HG02840 (cell line): Measurements from ENCODE around the gene FBLIM1.

ENCODE experiments used
- ATAC-seq: cut with Tn5 transposase; IDR thresholded peaks from one replicate; pipeline ENCODE4 v1.9.1; 2021; ENCODE audit warnings: mild to moderate bottlenecking, moderate library complexity, moderate number of reproducible peaks; ENCODE audit not compliant: unreplicated experiment, low FRiP score

Gene FBLIM1

DNA sequence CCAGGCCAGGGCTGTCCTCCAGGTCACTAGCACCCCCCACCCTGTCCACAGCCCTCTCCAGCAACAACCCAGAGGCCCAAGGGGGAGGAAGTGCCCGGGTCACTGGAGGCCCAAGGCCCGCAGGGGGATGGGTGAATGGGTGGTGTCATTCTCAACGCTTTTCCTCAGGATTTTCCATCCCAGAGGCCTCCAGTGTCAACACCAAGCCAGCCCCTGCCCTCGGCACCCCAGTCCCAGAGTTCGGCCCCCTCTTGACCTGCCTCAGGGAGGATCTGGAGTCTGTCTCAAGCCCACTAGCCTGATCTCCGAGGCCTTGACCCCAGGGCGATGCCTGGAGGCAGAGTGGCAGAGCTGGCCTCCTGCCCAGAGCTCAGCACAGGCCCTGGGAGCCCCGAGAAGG, 11.2 kb upstream of the FBLIM1 start:
- no peak for ATAC-seq

DNA sequence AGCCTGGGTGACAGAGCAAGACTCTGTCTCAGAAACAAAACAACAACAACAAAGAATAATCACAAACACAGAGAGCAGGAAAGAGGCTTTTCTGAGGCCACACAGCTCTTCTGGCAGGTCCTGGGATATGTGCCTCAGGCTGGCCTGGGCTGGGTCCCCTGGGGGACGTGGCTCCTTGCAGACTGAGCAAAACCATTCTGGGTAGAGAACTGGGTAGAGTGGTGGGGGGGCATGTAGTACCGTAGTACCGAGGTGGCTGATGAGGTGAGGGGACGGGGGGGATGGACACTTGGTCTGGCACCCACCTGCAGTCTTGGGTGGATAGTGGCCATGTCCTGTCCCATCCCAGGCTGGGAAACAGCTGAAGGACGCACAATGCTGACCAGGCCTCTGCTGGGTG, 10.3 kb upstream of the FBLIM1 start:
- ATAC-seq = no peak

DNA sequence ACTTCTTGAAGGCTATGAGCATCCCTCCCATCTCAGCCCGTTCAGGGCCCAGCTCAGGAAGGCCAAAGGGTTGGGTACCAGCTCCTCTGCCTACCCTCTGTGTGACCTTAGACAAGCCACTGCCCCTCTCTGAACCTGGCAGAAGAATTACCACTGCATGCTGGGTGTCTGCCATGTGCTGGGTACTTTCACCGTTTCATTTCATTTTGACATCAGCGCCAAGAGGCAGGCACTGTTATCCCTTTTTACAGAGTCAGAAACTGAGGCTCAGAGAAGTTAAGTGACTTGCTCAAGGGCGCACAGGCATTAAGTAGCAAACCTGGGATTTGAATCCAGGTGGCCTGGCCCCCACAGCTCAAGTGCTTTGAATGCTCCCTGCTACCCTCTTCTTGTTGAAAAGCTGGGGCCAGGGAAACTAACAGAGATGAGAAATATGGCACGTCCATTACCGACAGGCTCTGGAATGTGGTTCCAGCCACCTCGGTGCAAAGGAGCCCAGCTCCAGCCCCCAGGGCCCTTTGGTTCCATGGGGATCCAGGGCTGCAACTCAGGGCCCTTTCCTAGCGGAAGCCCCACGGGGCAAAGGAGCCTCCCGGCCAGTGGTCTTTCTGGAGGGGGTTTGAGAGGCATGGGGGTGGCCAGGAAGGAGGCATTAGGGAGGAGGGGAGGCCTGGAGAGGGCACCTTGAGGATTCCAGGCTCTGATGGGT, 9.8 kb upstream of the FBLIM1 start:
- no peak for ATAC-seq

DNA sequence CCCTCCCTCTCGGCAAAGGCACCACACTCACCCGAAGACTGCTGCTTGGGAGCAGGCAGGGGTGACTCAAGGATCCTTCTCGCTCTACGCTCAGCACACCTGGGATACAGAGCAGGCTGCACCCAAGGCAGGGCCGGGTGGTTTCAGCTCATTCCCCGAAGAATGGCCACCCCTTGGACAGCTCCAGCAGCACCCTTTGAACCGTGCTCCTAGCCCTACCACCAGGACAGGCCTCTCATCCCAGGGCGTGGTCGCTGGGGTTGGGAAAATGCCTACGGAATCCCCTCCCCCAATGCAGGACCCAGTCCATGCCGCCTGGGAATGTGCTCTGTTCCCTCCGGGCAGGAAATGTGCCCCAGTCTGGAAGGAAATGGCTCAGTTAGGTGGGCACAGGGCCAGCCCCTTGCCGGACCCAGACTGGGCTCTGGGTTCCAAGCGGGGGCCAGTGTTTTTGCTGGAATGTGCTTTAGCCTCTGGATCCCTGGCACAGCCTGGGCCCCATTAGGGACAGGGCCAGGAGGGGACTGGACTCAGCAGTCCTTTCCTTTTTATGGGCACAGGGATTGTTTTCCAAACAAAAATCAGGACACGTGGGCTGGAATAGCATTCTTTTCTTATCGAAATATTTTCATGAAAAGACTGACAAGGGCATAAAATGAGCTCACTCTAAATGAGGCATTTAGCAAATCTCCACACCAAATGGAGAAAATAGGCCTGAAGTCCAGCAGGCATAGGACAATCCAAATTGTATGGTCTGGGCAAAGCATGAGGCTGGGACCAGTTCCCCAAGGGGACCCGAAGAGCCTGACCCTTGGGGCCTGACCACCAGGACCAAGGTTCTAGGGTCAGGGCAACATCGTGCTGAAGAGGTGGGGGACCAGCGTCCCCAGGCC, 8.9 kb upstream of the FBLIM1 start:
- ATAC-seq = no peak

DNA sequence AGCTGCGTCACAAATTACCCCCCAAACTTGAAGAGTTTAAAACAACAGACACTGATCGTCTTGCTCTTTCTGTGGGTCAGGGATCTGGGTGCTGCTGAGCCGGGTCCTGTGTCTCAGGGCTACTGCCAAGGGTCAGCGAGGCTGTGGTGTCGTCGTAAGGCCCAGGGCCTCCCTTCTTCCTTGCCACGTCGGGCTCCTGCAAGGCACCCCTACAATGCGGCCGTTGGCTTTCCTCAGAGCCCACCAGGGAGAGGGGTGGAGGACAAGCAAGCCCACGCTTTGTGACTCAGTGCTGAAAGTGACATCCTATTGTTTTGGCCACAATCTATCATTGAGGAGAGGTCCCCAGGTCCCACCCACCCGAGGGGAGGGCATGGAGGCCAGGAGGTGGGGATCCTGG, 7.7 kb upstream of the FBLIM1 start:
- no peak for ATAC-seq

DNA sequence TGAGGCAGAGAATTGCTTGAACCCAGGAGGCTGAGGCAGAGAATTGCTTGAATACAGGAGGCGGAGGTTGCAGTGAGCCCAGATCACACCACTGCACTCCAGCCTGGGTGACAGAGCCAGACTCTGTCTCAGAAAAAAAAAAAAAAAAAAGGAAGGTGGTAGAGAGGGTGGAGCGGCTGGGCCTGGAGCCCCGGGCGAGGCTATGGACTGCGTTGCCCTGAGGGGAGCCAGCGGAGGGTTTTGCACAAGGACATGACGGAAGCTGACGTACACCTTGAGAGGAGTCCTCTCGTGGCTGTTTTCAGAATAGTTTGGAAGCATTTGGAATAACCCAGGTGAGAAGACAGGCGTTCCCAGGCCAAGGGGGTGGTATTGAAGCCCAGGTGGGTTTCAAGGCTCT, 6.9 kb upstream of the FBLIM1 start:
- ATAC-seq = no peak

DNA sequence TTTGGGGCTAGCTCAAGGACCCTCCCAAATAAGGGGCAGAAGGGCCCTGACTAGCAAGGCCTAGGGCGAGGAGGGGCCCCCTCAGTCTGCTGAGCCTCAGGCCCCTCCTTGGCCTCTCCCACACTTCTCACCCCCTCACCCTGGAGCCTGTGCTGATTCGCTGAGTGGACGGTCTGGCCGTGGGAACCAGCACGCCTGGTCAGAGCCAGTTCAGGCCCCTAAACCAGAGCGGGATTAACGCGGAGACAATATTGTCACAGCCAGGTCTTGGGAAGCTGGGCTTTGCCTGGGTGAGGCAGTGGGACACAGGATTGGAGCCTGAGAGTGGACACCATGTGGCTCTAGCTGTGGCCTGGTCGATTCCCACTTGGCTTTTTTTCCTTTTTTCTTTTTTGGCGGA, 4.8 kb upstream of the FBLIM1 start:
- no peak for ATAC-seq

DNA sequence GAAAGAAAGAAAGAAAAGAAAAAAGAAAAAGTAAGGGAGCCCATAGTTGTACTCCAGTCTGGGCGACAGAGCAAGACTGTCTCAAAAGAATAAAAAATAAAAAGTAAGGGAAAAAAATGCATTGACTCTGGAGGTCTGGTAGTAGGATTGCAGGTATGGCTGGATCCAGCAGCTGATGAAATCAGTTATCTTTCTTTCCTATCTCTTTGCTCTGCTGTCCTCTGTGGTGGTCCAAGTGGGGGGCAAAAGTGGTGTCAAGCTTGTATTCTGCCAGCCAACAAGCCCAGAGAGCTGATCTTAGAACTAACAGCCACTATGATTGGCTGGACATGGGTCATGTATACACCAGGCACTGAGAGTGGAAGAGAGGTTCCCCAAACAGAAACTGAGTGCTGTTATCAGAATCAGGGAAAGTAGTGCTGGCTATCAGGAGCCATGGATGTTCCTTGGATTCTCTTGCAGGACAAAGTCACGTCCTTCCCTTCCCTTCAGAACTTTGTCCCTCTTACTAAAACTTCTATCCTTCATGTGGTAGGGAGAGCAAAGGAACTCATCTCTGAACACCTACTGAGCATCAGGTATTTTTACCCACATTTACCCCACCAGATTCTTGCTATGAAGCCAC, 3.5 kb upstream of the FBLIM1 start:
- ATAC-seq = no peak

DNA sequence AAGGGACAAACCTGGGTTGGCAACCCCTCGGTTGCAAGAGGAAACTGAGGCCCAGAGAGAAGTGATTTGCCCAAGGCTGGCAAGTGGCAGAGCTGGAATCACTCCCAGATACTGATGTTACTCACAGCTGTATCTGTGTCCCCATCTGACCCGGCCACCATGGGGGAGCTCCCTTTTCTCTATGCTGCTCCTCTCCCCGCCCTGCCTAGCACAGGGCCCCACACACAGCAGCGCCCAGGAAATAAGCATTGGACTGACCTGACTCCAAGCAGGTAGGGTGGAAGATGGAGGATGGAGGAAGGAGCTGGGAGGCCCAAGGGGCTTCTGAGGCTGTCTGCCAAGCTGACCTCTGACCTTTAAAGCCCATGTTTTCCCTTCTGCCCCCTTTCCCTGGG, 3.0 kb upstream of the FBLIM1 start:
- ATAC-seq = no peak

DNA sequence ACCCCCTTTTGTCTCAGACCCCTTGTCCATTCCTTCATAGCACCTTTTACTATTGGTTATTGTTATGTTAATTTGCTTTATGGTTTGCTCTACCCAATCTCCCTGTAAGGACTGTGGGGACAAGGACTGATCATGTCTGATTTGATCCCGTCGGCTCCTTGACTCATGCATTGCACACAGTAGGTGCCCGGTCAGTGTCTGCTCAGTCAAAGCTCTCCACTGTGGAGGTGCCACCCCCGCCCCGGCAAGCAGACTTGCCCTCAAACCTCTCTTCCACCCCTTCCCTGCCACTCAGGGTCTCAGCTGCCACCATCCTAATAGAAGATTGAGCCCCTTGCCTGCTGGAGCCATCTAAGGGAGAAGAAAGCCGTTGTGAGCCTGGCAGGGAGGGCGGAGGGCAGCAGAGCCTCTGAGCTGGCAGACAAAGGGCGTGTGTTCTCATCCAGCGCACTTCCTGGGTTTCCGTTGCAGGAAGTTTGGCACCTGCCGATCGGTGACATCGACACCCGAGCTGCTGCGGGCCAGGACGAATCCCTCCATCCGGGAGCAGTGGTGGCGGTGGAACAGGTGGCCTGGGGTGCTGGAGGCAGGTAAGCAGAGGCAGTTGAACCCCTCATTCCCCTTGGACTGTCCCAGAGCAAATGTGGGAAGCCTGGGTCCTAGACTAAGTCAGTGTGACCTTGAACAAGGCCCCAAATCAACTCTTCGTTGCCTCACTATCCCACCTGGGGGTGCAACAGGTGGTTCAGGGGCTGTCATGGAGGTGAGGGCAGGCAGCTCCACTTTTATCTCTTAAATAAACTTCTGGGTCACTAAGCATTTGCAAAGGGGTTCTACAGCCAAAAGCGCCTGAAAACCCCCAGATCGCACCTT, 2.2 kb upstream of the FBLIM1 start:
- ATAC-seq = no peak

DNA sequence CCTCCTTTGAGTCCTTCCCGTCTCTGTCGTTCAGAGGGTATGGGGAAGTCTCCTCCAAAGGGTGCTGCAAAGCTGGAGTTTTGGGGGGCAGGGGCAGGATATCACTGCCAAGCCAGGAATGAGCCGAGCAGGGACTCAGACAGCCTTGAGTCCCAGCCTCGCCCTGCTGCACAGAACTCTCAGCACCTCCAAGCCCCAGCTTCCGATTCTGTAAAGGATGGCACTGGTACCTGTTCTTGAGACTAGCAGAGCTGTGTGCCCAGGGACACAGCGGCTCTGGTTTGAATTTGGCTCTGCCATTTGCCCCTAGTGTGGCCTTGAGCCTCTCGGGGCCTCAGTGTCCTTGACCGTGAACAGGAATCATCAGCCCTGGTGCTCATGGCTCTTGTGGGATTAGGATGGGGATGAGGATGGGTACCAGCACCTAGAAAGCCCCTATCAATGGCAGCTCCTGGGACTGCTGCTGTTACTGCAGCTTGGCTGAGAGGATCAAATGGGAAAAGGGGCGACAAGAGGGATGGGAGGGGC, 1.5 kb upstream of the FBLIM1 start:
- ATAC-seq = no peak

DNA sequence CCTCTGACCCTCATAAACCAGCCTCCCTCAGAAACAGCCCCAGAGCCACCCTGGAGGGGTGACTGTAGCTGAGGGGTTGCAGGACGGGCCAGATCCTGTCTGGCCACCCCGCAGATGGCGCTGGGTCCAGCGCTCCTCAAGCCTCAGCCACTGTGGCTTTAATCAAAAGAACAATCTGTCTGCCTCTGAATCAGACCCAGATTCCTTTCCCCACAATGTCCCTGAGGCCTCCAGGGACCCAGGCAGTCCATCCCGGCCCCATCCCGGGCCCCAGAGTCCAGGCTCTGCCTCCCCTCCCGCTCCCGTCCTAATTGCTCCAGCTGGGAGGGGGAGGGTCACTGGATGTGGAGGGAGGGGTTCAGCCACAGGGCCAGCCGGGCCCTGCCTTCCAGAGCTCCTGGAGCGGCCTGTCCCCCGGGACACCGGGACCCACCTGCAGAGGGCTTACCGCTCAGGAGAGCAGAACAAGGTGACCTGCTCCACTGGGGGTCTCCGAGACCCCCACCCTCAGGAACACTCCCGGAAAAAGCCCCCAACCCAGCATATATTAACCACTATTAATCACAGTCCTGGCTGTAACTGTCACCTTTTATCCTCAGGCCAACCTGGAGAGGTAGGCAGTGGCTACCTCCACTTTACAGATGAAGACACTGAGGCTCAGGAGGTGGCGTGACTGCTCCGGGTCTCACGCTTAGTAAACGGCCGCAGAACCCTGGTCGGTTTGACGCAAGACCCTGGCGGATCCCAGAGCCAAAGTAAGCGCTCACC, 836 bp upstream of the FBLIM1 start:
- no peak for ATAC-seq

DNA sequence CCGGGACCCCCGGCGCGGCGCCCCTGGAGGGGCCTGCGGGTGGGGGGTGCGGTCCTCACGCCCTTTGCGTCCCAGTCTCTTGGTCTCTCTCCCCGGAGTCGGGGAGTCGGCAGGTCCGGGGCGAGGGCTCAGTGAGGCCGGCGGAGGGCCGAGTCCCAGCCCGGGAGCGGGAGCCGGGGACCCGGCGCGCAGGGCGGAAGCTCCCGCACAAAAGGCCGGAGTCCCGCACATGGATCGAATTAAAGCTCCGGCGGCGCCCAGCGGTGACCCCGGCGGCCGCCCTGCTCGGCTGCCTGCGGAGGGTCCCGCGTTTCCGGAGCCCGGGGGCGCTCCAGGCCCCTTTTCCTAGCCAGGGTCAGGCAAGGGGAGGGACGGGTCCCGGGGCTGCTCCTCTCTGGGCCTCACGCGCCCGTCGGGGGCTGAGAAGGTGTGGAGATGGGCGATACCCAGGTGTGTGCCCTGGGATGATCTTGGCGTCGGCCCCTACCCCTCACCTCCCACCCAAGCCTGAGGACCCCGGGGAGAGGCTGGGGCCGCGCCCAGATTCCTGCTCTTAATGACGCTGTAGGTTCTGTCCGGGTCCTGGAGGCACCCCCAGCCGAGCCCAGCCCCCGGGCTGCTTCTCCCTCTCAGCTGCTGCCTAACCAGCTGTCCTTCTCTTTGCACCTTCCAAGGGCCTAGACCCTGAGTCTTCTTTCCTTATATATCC, 512 bp downstream of the FBLIM1 start:
- no peak for ATAC-seq

DNA sequence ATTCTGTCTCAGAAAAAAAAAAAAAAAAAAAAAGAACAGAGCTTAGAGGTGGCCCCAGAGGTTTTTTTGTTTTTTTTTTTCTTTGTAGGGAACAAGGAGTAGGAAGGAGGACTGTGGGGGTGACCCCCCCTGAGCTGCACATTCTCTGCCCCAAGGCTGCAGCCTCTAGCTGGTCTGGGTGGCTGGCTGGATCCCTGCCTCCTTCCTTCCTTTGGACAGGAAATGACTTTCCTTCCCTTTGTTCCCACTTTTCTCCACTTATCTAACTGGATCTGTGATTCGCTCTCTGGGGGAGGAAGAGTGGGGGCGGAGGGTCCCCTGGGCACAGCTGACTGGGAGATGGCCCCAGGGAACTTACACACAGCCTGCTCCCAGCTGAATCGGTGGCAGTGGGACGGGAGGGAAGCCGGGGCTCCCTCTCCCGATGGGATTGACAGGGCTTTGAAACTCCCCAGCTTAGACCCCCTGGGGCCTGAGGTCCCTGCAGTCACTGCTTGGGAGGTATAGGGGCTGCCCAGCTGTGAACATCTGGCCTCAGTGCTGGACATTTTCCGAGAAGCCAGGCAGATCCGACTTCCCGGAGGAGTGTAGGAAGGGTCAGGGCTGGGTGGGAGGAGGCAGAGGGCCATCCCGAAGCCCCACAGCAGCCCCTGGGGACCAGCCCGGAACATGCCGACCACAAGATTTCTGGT, 2.1 kb downstream of the FBLIM1 start:
- no peak for ATAC-seq

DNA sequence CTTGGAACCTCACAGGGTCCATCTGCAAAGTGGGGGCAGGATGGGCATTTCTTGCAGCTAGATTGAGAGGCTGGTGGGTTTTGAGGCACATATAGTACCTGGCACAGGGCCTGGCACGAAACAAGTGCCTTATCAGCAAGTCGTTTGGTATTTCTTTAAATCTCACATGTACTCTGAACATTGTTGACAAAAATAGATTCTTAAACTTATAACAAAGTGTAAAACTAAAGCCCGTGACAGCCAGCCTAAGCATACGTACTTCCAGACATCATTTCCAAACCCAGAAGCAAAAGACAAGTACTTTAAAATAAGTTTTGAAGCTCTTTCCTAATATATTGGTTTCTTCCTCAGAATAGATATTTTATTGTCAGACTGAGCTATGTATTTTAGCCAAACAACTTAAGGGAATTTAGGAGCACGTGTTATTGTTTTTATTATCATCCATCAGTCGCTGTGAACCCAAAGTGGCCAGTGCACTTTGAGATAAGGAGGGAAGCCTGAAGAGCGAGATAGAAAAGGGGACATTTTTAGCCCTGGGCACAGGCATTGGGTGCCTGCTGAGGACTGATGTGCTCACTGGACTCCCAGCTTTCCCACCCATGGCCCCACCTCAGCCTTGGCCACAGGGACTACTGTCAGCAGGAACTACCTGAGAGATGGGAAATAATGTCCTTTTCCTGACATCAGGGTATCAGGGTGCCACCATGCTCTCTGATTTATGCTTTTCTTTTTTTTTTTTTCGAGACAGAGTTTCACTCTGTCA, 3.0 kb downstream of the FBLIM1 start:
- no peak for ATAC-seq

DNA sequence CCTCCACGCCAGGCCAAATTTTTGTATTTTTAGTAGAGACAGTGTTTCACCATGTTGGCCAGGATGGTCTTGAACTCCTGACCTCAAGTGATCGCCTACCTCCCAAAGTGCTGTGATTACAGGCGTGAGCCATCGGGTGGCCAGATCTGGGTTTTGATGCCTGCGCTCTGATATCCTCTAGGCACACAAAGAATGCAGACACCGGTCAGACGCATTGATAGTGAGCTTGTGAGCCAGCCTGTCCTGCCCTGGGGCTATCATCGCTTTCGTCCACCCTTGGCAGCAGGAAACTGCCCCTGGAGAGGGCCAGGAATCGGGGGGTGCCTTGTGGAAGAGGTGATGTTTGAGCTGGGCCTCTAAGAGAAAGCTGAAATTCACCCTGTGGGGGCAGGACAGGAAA, 4.0 kb downstream of the FBLIM1 start:
- ATAC-seq = no peak

DNA sequence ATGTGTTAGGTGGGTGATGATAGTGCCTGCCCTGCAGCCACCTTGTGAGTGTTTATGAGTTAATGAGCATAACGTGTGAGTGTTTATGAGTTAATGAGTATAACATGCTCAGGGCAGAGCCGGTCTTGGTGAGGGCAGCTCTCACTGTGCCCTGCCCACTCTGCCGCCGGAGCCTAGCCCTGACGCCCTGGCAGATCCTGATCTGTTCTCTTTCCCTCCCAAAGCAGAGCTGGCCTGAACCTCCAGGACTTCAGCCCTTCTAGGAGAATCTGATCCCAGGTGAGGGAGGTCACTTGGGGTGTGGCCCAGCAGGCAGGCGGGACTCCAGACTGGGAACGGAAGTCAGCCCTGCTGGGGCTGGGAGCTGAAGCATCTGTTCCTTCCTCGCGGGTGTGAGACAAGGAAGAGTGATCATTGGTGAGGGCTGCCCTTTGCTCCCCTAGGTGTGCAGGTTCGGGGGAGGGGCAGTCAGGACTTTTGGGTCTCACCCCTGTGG, 5.7 kb downstream of the FBLIM1 start:
- no peak for ATAC-seq

DNA sequence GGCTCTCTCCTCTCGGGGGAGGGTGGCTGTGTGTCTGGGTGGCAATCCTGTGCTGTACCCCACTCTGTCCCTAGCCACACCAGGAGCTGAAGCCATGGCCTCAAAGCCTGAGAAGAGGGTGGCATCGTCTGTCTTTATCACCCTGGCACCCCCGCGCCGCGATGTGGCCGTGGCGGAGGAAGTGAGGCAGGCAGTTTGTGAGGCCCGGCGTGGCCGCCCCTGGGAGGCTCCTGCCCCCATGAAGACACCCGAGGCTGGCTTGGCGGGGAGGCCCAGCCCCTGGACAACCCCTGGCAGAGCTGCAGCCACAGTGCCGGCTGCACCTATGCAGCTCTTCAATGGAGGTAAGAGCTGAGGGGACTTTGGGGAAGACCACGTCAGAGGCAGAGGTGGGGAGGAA, 6.3 kb downstream of the FBLIM1 start:
- ATAC-seq = no peak
